NCI-H146 (cell line): ENCODE data around the gene CAMK1.

Experiments used
- DNase-seq: peaks from one replicate; lab custom pipeline; 2025; lab: John Stamatoyannopoulos, UW

The CAMK1 gene

GRCh38 chr3:9742560-9742959, 27.2 kb downstream of the CAMK1 start:
- DNase-seq = no peak

- no peak for DNase-seq
Observed at GRCh38 chr3:9739181-9739580, 30.6 kb downstream of the CAMK1 start.

- no peak for DNase-seq
Observed at GRCh38 chr3:9736831-9737230, 32.9 kb downstream of the CAMK1 start.

- no peak for DNase-seq
Observed at GRCh38 chr3:9732740-9733115, 37.0 kb downstream of the CAMK1 start.

- no peak for DNase-seq
Observed at GRCh38 chr3:9732080-9732739, 37.5 kb downstream of the CAMK1 start.

GRCh38 chr3:9731206-9732079, 38.3 kb downstream of the CAMK1 start, which contains the start of gene BRPF1:
Gene BRPF1 (plus strand): TSS chr3:9731735. CDS start chr3:9734141, 2,406 bp downstream.
- peak; percentile 98 for DNase-seq

GRCh38 chr3:9730657-9731205, 39.0 kb downstream of the CAMK1 start:
- no peak for DNase-seq

- no peak for DNase-seq
Observed at GRCh38 chr3:9729419-9729818, 40.3 kb downstream of the CAMK1 start.

GRCh38 chr3:9727743-9728142, 42.0 kb downstream of the CAMK1 start:
- no peak for DNase-seq

GRCh38 chr3:9727041-9727595, 42.6 kb downstream of the CAMK1 start:
- DNase-seq = peak; percentile 32

GRCh38 chr3:9725775-9726515, 43.8 kb downstream of the CAMK1 start:
- DNase-seq = no peak

- no peak for DNase-seq
Observed at GRCh38 chr3:9721700-9722060, 48.1 kb downstream of the CAMK1 start.

GRCh38 chr3:9721015-9721699, 48.6 kb downstream of the CAMK1 start:
- DNase-seq = no peak

GRCh38 chr3:9718118-9718517, 51.6 kb downstream of the CAMK1 start:
- DNase-seq = no peak

- DNase-seq = no peak
Observed at GRCh38 chr3:9717563-9717962, 52.2 kb downstream of the CAMK1 start.

GRCh38 chr3:9716801-9717555, 52.8 kb downstream of the CAMK1 start:
- DNase-seq = no peak

GRCh38 chr3:9715764-9716437, 53.8 kb downstream of the CAMK1 start:
- no peak for DNase-seq

- peak; percentile 1 for DNase-seq
Observed at GRCh38 chr3:9715136-9715535, 54.6 kb downstream of the CAMK1 start.

GRCh38 chr3:9713142-9713541, 56.6 kb downstream of the CAMK1 start:
- DNase-seq = no peak

GRCh38 chr3:9712415-9712814, 57.3 kb downstream of the CAMK1 start:
- no peak for DNase-seq
